ENCODE results near the gene KCNH4.

DNA sequence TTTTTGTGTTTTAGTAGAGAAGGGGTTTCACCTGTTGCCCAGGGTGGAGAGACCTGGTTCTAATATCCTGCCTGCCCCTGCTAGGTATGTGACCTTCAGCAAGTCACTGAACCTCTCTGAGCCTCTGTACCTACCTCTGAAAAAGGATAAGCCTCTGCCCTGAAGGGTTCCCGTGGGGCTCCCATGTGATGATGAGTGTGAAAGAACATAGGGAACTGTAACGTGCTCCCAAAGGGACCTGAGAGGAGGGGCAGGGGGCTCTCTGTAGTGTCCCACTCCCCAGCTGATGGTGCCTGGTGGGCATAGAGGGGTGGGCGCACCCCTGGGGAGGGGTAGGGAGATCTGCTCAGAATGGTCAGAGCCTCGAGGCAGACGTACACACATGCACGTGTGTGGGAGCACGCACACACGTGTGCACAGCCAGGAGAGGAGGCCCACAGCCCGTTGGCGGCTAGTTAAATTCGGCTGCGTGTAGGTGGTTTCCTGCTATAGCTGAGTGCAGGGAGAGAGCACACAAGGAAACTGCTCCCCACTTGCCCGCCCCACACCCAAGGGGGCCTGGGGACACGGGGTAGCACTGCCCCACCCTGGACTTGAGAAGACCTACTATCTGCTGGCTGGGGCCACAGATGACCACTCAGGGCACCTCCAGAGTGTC lies 6.7 kb downstream of the KCNH4 start:
- TF ChIP-seq ZNF112 (tag by site-specific recombination; IDR thresholded peaks at IDR 0.05) (no peak), CTCF (tag by site-specific recombination; IDR thresholded peaks at IDR 0.05) (no peak), IKZF3 (tag by site-specific recombination; IDR thresholded peaks at IDR 0.05) (no peak), PBX3 (CRISPR knock-in tag; IDR thresholded peaks at IDR 0.05) (no peak), SETDB1 (IDR thresholded peaks at IDR 0.05; ENCODE audit: insufficient read length, low read length) (no peak), ZNF239 (tag by site-specific recombination; IDR thresholded peaks at IDR 0.05) (no peak), ZBTB1 (tag by site-specific recombination; IDR thresholded peaks at IDR 0.05) (no peak), ZNF292 (tag by site-specific recombination; IDR thresholded peaks at IDR 0.05; ENCODE audit: borderline replicate concordance, low read depth) (no peak), ZNF274 (IDR thresholded peaks at IDR 0.05; ENCODE audit: low read length) (no peak), ZNF274 (tag by site-specific recombination; IDR thresholded peaks at IDR 0.05; ENCODE audit: borderline replicate concordance) (no peak), ZNF302 (tag by site-specific recombination; IDR thresholded peaks at IDR 0.05; ENCODE audit: low read depth) (no peak), ZBTB7A (tag by site-specific recombination; IDR thresholded peaks at IDR 0.05; ENCODE audit: low read depth) (no peak), RBAK (tag by site-specific recombination; IDR thresholded peaks at IDR 0.05) (no peak)
- TF ChIP-seq, protein P1, sequence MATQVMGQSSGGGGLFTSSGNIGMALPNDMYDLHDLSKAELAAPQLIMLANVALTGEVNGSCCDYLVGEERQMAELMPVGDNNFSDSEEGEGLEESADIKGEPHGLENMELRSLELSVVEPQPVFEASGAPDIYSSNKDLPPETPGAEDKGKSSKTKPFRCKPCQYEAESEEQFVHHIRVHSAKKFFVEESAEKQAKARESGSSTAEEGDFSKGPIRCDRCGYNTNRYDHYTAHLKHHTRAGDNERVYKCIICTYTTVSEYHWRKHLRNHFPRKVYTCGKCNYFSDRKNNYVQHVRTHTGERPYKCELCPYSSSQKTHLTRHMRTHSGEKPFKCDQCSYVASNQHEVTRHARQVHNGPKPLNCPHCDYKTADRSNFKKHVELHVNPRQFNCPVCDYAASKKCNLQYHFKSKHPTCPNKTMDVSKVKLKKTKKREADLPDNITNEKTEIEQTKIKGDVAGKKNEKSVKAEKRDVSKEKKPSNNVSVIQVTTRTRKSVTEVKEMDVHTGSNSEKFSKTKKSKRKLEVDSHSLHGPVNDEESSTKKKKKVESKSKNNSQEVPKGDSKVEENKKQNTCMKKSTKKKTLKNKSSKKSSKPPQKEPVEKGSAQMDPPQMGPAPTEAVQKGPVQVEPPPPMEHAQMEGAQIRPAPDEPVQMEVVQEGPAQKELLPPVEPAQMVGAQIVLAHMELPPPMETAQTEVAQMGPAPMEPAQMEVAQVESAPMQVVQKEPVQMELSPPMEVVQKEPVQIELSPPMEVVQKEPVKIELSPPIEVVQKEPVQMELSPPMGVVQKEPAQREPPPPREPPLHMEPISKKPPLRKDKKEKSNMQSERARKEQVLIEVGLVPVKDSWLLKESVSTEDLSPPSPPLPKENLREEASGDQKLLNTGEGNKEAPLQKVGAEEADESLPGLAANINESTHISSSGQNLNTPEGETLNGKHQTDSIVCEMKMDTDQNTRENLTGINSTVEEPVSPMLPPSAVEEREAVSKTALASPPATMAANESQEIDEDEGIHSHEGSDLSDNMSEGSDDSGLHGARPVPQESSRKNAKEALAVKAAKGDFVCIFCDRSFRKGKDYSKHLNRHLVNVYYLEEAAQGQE (tag by site-specific recombination; IDR thresholded peaks at IDR 0.05), result no peak
- TF ChIP-seq, protein P2, sequence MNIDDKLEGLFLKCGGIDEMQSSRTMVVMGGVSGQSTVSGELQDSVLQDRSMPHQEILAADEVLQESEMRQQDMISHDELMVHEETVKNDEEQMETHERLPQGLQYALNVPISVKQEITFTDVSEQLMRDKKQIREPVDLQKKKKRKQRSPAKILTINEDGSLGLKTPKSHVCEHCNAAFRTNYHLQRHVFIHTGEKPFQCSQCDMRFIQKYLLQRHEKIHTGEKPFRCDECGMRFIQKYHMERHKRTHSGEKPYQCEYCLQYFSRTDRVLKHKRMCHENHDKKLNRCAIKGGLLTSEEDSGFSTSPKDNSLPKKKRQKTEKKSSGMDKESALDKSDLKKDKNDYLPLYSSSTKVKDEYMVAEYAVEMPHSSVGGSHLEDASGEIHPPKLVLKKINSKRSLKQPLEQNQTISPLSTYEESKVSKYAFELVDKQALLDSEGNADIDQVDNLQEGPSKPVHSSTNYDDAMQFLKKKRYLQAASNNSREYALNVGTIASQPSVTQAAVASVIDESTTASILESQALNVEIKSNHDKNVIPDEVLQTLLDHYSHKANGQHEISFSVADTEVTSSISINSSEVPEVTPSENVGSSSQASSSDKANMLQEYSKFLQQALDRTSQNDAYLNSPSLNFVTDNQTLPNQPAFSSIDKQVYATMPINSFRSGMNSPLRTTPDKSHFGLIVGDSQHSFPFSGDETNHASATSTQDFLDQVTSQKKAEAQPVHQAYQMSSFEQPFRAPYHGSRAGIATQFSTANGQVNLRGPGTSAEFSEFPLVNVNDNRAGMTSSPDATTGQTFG (tag by site-specific recombination; IDR thresholded peaks at IDR 0.05; ENCODE audit: borderline replicate concordance), result no peak
